RWPE1 (cell line): ENCODE results near the gene UPK2.
A peak's percentile ranks its signal among the peaks of the same experiment; 100 is the strongest.

Experiments used
- CTCF ChIA-PET: fragments of 350-600 bp; sonication (Branson Sonifier 250); formaldehyde crosslinking; extraction: SDS; loops from one replicate; lab custom pipeline; 2021; lab: Yijun Ruan, JAX
- POLR2A ChIA-PET: fragments of 400-600 bp; formaldehyde crosslinking; extraction: SDS; loops from one replicate; lab custom pipeline; 2020; ENCODE audit warnings: antibody characterized with exemption; ENCODE audit not compliant: low non-redundant PET; lab: Yijun Ruan, JAX
- DNase-seq: peaks from one replicate; pipeline ENCODE4 v3.0.0; 2012; ENCODE audit warnings: low spot score
- H3K27ac ChIP-seq: fragments of 450-650 bp; 2 replicates; pipeline ENCODE4 v1.5.1; 2017
- CTCF ChIP-seq: fragments of 450-650 bp; conservative IDR thresholded peaks from 2 replicates; pipeline ENCODE4 v1.5.1; 2017; ENCODE audit warnings: low read depth, mild to moderate bottlenecking

UPK2 gene

GRCh38 chr11:118914178-118914918 is 41.8 kb upstream of the UPK2 start:
- CTCF ChIA-PET: interaction anchor here (3.4 kb wide), 1 partner anchor 13 kb away, joined by 16 read pairs; no protein-coding TSS in a partner anchor
- H3K27ac ChIP-seq: peak overlapping the region; percentile 100
- POLR2A ChIA-PET: no interaction called here
- DNase-seq: no peak
- TF ChIP-seq CTCF: no peak

- CTCF ChIA-PET: no interaction called here
- DNase-seq: no peak
- peak overlapping the region; percentile 100 for H3K27ac ChIP-seq
- POLR2A ChIA-PET: no interaction called here
- TF ChIP-seq CTCF: no peak
Observed at GRCh38 chr11:118914987-118915386, 41.1 kb upstream of the UPK2 start.

GRCh38 chr11:118915396-118915795 is 40.7 kb upstream of the UPK2 start:
- peak overlapping the region; percentile 100 for H3K27ac ChIP-seq
- no peak for TF ChIP-seq CTCF
- ChIA-PET CTCF (no interaction called here), POLR2A (no interaction called here)
- DNase-seq: no peak

GRCh38 chr11:118915941-118916841 is 39.9 kb upstream of the UPK2 start:
- DNase-seq: no peak
- POLR2A ChIA-PET: no interaction called here
- no peak for TF ChIP-seq CTCF
- H3K27ac ChIP-seq: peak overlapping the region; percentile 100
- CTCF ChIA-PET: interaction anchor here (1.0 kb wide), 1 partner anchor 9 kb away, joined by 3 read pairs; the partner anchor contains the start of gene BCL9L

GRCh38 chr11:118916842-118917388 is 39.2 kb upstream of the UPK2 start:
- no peak for TF ChIP-seq CTCF
- H3K27ac ChIP-seq: peak overlapping the region; percentile 100
- ChIA-PET CTCF (interaction anchor here (1.0 kb wide), 1 partner anchor 9 kb away, joined by 3 read pairs; the partner anchor contains the start of gene BCL9L), POLR2A (no interaction called here)
- no peak for DNase-seq

- CTCF ChIA-PET: interaction anchor here (1.0 kb wide), 1 partner anchor 8 kb away, joined by 3 read pairs; the partner anchor contains the start of gene BCL9L
- DNase-seq: peak; percentile 72
- H3K27ac ChIP-seq: peak overlapping the region; percentile 100
- POLR2A ChIA-PET: no interaction called here
- TF ChIP-seq CTCF: no peak
Observed at GRCh38 chr11:118917481-118918127, 38.5 kb upstream of the UPK2 start.
